ENCODE measurements around the gene DAND5.

GRCh38 chr19:13018035-13018914, 48.9 kb downstream of the DAND5 start:
- TF ChIP-seq SIN3A (IDR thresholded peaks at IDR 0.05; ENCODE audit: low read depth, low read length) = no peak
- TF ChIP-seq CTCF (IDR thresholded peaks at IDR 0.05 in 2 of 3, conservative IDR thresholded peaks at IDR 0.05 in 1 of 3; ENCODE audit: control insufficient read depth in 2 of 3, extremely low read depth in 1 of 3, insufficient read depth in 1 of 3, low read depth in 3 of 3, low read length in 3 of 3) = no peak
- TF ChIP-seq RAD21 (IDR thresholded peaks at IDR 0.05; ENCODE audit: insufficient read depth, low read depth, low read length) = no peak
- no peak for TF ChIP-seq MYC (IDR thresholded peaks at IDR 0.05; ENCODE audit: insufficient read depth, insufficient read length, insufficient replicate concordance, low read length, severe bottlenecking)
- TF ChIP-seq POLR2A (IDR thresholded peaks at IDR 0.05; ENCODE audit: low read depth, low read length) = no peak
- no peak for TF ChIP-seq TCF12 (IDR thresholded peaks at IDR 0.05; ENCODE audit: low read depth, low read length)
- TF ChIP-seq SRF (IDR thresholded peaks at IDR 0.05; ENCODE audit: low read depth in 2 of 2, low read length in 2 of 2) = no peak
- no peak for TF ChIP-seq SREBF1 (IDR thresholded peaks at IDR 0.05; ENCODE audit: low read length)
- TF ChIP-seq REST (IDR thresholded peaks at IDR 0.05; ENCODE audit: low read depth, low read length) = no peak
- TF ChIP-seq EP300 (IDR thresholded peaks at IDR 0.05; ENCODE audit: borderline replicate concordance in 1 of 2, control insufficient read depth in 1 of 2, low read depth in 2 of 2, low read length in 2 of 2) = no peak
- no peak for TF ChIP-seq USF2 (IDR thresholded peaks at IDR 0.05; ENCODE audit: borderline replicate concordance, low read depth, low read length)
- no peak for TF ChIP-seq JUNB (IDR thresholded peaks at IDR 0.05)

Data from GM12878 (cell line).